Measurements from ENCODE around the gene CCDC40.

CCDC40 gene

GRCh38 chr17:80051681-80052080 lies 15.2 kb downstream of the CCDC40 start:
- no peak for DNase-seq

DNA sequence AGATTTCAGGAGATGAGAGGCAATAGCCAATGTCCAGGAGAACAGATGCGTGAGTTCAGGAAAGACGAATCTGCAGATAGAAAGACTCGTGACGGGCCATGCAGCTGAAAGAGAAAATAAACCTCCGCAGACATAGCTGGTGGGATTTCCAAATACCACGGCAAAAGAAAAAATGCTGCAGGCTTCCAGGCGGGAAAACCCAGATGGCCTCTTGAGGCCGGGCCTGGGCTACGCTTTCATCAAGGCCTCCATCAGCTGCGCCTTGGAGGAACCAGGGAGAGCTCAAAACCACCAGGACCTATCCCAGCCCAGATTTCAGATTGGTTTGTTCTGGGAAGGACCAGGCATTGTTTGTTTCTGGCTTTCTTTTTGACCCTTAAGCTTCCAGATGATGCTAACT lies 16.7 kb downstream of the CCDC40 start:
- no peak for DNase-seq

DNA sequence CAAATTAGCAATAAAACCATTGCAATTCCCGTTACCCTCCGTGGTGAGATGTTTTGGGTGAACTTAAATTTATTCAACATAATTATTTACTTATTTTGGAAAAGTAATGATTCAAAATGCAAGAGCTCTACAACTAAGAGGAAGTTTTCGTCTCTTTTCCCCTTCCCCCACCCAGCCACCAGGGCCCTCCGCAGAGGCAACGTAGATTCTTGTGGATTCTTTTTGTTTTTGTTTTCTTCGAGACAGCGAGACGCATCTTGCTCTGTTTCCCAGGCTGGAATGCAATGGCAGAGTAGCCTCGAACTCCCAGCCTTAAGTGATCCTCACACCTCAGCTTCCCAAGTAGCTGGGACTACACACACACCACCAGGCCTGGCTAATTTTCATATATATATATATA lies 19.2 kb downstream of the CCDC40 start:
- no peak for DNase-seq

DNA sequence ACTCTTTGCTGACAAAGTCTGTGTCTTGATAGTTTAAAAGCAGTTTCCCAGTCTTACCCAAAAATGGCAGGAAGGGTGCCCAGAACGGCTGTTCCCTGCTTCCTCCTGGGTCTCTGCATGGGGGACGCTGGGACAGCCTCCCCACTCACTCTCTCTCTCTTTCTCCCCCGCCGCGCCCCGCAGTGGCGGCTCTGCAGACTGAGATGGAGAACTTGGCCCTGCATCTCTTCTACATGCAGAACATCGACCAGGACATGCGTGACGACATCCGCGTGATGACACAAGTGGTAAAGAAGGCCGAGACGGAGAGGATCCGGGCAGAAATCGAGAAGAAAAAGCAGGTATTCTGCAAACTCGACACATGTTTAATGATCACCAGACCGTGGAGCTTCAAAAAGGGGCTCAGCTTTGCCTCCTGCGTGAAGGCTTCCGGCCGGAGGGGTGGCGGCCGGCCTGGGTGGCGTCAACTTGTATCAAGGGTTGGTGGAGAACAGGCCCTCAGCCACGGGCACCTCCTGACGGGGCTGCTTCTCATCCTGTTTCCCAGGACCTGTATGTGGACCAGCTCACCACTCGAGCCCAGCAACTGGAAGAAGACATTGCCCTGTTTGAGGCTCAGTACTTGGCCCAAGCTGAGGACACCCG lies 22.0 kb downstream of the CCDC40 start:
- DNase-seq: no peak

- no peak for DNase-seq
These were observed 24.2 kb downstream of the CCDC40 start for GRCh38 chr17:80060644-80061043.

DNA sequence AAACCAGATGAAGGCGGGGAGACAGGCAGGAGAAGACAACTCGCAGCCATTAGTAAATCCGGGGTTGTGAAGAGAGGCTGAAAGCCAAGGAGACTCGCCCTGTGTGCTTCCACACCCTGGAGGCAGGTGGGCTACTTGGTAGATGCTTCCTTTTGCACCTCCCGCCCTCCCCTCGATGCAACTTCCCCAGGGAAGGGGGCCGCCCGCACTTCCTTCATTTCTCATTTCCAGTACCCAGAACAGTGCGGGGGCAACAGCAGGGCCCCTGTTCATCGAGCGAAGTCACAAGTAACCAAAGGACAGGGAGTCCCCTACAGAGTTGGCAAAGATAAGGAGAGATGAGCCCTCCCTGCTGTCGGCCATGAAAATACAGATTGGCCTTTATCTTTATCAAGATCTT lies 25.0 kb downstream of the CCDC40 start:
- no peak for DNase-seq

GRCh38 chr17:80063830-80064585 lies 27.6 kb downstream of the CCDC40 start:
- DNase-seq: no peak

- no peak for DNase-seq
These were observed 28.3 kb downstream of the CCDC40 start for GRCh38 chr17:80064696-80065095.

GRCh38 chr17:80065478-80066170 lies 29.2 kb downstream of the CCDC40 start:
- no peak for DNase-seq

DNA sequence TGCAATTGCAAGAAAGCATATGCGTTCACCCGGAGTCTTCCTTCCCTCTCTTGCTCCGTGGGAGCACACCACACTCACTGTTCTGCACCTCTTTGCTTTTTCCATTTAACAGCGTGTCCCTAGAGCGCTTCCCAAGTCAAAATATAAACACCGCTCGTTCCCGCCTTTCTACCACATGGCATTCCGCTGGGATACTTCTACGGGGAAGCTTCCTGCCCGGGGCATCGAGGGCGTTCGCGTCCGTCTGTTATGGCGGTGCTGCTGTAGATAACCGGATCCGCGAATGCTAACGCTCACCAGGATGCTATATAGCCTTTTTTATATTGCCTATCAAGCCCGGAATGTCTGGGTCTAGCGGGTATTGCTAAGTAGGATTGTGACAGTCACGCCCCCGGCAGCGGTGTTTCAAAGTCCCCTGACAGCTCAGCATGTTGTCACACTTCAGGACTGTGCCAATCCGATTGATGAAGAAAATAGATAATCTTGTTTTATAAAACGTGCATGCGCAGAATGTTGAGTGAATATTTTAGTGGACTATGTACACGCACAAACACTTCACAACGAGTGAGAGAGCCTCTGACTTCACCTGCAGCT lies 31.0 kb downstream of the CCDC40 start:
- DNase-seq: no peak

GRCh38 chr17:80068301-80069222 lies 32.1 kb downstream of the CCDC40 start:
- no peak for DNase-seq

DNA sequence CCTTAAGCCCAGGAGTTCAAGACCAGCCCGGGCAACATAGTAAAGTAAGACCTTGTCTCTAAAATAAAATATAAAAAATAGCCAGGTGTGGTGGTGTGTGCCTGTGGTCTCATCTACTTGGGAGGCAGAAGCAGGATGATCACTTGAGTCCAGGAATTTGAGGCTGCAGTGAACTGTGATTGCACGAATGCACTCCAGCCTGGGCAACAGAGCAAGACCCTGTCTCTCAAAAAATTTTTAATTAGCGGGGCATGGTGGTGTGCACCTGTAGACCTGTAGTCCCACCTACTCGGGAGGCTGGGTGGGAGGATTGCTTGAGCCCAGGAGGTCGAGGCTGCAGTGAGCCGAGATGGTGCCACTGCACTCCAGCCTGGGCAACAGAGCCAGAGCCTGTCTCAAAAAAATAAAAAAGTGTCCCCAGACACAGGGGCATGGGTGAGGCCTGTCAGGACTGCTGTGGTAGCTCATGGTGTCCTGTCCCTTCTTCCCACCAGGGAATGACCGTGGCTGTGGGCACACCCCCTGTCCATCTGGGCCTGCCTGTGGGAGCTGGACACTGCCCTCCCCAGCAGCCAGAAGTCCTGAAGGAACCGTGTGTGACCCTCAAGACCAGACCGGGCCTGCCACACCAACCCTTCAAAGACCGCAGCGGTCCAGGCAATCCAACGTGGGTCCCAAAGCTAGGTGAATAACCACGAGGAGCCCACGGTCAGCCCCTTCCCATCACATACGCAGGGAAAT lies 34.1 kb downstream of the CCDC40 start:
- no peak for DNase-seq

- no peak for DNase-seq
These were observed 34.8 kb downstream of the CCDC40 start for GRCh38 chr17:80071116-80071841.

DNA sequence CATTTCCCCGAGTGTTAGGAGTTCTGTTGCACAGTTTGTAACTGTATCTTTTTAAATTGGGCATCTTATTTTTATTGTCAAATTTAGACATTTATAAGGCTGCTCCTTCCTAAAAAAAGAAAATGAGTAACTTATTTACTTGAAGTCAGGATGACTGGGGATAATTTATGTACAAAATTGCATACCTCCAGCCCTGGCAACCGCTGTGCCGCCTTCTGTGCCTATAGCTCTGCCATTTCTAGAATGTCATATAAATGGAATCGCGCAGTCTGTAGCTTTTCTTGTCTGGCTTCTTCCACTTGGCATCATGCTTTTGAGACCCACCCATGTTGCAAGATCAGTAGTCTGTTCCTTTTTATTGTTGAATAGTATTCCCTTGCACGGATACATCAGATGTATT lies 36.0 kb downstream of the CCDC40 start:
- DNase-seq: no peak

GRCh38 chr17:80080081-80080480 lies 43.6 kb downstream of the CCDC40 start:
- DNase-seq: no peak

GRCh38 chr17:80081596-80081995 lies 45.2 kb downstream of the CCDC40 start:
- DNase-seq: no peak

DNA sequence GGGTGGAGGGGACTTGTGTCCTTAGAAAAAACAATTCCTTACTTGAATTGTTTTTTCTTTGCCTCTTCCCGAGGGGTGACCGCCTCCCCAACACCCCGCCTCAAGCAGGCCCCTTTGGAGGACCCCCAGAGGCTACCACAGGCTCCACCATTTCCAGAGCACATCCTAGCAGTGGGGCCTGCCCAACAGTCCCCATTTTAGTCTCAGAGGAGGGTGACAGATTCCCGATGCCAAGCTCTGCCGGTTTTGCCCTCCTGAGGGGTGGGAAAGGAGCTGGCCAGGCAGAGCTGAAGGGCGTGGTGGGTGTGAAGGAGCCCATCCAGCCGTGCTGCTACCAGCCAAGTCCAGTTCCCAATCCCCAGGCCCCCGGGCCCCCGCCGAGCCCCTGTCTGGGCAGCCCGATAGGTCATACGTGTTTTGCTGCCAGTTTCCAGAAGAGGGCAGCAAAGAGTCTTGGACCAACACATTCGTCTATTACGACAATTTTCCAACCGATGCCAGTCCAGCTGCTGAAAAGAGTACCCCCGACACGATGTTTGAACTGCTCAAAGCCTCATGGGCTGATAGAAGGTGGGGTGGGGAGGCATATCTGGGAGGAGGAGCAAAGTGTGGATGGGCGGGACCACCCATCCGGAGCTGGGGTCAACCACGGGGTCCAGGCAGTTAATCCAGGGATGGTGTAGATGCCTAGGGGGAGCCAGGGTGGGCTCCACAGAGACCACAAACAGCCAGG lies 46.1 kb downstream of the CCDC40 start:
- DNase-seq: peak in 4 of 5 experiments; percentile 20 to 72 (median 44)

- DNase-seq: no peak
These were observed 46.8 kb downstream of the CCDC40 start for GRCh38 chr17:80083136-80083661.

DNA sequence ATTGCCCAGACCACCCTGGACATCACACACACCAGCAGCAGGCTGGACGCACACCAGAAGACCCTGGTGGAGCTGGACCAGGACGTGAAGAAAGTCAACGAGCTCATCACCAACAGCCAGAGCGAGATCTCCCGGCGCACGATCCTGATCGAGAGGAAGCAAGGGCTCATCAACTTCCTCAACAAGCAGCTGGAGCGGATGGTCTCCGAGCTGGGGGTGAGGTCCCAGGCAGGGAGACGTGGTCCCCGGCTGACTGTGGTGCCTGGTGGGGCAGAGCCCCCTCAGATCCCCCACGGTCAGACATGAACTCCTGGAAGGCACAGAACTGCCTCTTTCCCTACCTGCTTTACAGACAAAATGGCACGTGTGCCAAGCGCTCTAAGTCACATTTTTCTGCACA lies 48.3 kb downstream of the CCDC40 start:
- DNase-seq: no peak

DNA sequence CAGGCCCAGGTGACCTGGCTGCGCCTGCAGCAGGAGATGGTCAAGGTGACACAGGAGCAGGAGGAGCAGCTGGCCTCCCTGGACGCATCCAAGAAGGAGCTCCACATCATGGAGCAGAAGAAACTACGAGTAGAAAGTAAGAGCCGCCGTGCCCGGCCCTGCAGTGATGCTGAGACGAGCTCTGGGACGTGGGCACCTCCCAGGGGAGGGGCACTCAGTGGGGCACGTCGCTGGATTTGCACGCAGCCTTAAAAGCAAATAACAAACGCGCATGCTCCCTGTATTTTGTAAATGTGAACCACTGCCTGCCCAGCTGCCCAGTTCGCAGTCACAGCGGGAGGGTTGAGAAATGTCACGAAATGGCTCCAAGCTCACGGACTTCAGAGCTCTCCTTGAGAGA lies 49.6 kb downstream of the CCDC40 start:
- no peak for DNase-seq
